Activated CD4-positive, alpha-beta memory T cell treated with anti-CD3 and anti-CD28 coated beads, Interleukin-2, amount 10 ng/mL, durations not matched to agents 7 days and 5 days (primary cell): ENCODE measurements around the gene B4GALT1. TPM values are rescaled to one million over a fixed set of nuclear protein-coding genes. Genes with fewer than 3 reads are reported as not detected.
"Not testable (repeated sequence)": the region's sequence is repeated elsewhere in the genome, so short reads cannot be mapped to it uniquely, and the experiment has no call there.

Experiments
- CTCF ChIA-PET: fragments of 350-600 bp; sonication (Branson Sonifier 250); formaldehyde crosslinking; loops from one replicate; lab custom pipeline; 2021; ENCODE audit warnings: antibody characterized with exemption, inconsistent platforms; lab: Charles Lee
- POLR2A ChIA-PET: fragments of 350-600 bp; sonication (Branson Sonifier 250); formaldehyde crosslinking; loops from one replicate; lab custom pipeline; 2021; ENCODE audit warnings: antibody characterized with exemption; lab: Charles Lee
- DNase-seq: peaks from one replicate; pipeline ENCODE4 v3.0.0-alpha.2; 2020
- H3K27ac Mint-ChIP-seq: one replicate; pipeline ENCODE4 v1.8.0; 2021; ENCODE audit warnings: mild to moderate bottlenecking, mixed read lengths
- H3K27me3 Mint-ChIP-seq: one replicate; pipeline ENCODE4 v1.8.0; 2021; ENCODE audit warnings: mixed read lengths
- H3K36me3 Mint-ChIP-seq: one replicate; pipeline ENCODE4 v1.8.0; 2021; ENCODE audit warnings: low read depth, mixed read lengths
- H3K4me1 Mint-ChIP-seq: one replicate; pipeline ENCODE4 v1.8.0; 2021; ENCODE audit warnings: mixed read lengths
- H3K4me3 Mint-ChIP-seq: one replicate; pipeline ENCODE4 v1.8.0; 2021; ENCODE audit warnings: mild to moderate bottlenecking, mixed read lengths
- H3K9me3 Mint-ChIP-seq: one replicate; pipeline ENCODE4 v1.8.0; 2021; ENCODE audit warnings: mixed read lengths
- total RNA-seq, 2 experiments: library from RNA; stranded (reverse); gene quantifications; one replicate each; pipeline ENCODE4 v1.2.3, GENCODE V29; 2021

B4GALT1 gene
- total RNA-seq, 2 experiments from 2014 or later: 69.2 to 70.8 TPM

GRCh38 chr9:33165263-33166151 lies 1.6 kb downstream of the B4GALT1 start:
- peaks cover 31% of the 10 kb centered on the region for H3K36me3 Mint-ChIP-seq
- no peaks in the 10 kb centered on the region for H3K9me3 Mint-ChIP-seq
- H3K27me3 Mint-ChIP-seq: no peaks in the 10 kb centered on the region
- peaks cover 72% of the 10 kb centered on the region for H3K4me1 Mint-ChIP-seq
- peak overlapping the region; percentile 89 for H3K4me3 Mint-ChIP-seq
- POLR2A ChIA-PET: interaction anchor here (0.9 to 12.5 kb wide), 6 partner anchors 14 to 141 kb away, joined by 3 to 115 read pairs (median 4); partner anchors contain the start of genes DNAJA1 and NFX1
- DNase-seq: peak; percentile 71
- H3K27ac Mint-ChIP-seq: peak overlapping the region; percentile 94
- CTCF ChIA-PET: interaction anchor here (0.7 to 1.5 kb wide), 4 partner anchors 10 to 282 kb away, joined by 3 read pairs; partner anchors contain the start of genes AQP3 and NFX1

DNA sequence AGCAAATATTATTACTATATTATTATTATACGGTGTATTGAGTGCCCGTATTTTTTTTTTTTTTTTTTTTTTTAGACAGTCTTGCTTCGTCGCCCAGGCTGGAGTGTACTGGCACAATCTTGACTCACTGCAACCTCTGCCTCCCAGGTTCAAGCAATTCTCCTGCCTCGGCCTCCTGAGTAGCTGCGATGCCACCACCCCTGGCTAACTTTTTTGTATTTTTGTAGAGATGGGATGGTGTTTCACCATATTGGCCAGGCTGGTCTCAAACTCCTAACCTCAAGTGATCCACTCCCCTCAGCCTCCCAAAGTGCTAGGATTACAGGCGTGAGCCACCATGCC lies 2.2 kb downstream of the B4GALT1 start:
- Mint-ChIP-seq H3K4me1 (peaks cover 73% of the 10 kb centered on the region), H3K27ac (peak overlapping the region; percentile 94), H3K36me3 (peaks cover 31% of the 10 kb centered on the region), H3K4me3 (peak overlapping the region; percentile 89)
- ChIA-PET CTCF (interaction anchor here (0.7 to 1.0 kb wide), 2 partner anchors 10 to 84 kb away, joined by 3 read pairs; no protein-coding TSS in a partner anchor), POLR2A (interaction anchor here (1.3 to 12.5 kb wide), 2 partner anchors 22 to 140 kb away, joined by 4 to 115 read pairs; partner anchors contain the start of gene DNAJA1)
- not testable (repeated sequence) for H3K27me3 Mint-ChIP-seq, H3K9me3 Mint-ChIP-seq, DNase-seq

DNA sequence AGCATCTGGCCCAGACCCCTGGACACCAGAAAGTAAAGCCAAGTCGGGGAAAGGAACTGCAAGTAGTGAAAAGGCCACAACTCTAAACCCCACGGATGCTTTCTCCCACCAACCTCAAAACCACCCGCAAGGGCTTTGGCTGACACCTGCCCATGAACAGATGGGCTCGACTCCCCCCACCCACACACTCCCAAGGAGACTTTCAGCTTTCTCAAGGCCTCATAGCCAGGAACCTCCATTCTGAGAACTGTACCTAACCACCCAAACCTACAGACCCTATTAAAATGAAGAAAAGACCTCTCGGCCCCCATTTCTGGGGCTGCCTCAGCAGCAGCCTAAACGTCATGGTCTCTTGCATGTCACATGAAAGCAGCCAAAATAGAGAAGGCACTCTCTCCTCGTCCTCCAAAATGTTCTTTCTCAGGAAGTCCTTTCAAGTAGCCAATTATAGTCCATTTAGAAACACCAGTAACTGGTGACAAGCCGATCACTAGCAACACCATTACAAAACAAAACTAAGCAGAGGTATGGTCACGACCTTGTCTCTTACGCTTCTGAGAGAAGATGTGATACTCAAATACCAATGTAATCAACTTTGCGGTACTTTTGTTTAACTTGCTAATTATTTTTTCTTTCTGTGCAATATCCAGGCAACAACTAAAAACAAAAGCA lies 2.9 kb downstream of the B4GALT1 start:
- no peaks in the 10 kb centered on the region for H3K9me3 Mint-ChIP-seq
- peaks cover 79% of the 10 kb centered on the region for H3K4me1 Mint-ChIP-seq
- no peak for DNase-seq
- H3K27me3 Mint-ChIP-seq: no peaks in the 10 kb centered on the region
- H3K27ac Mint-ChIP-seq: peak overlapping the region; percentile 91
- H3K4me3 Mint-ChIP-seq: peak overlapping the region; percentile 89
- ChIA-PET CTCF (no interaction called here), POLR2A (interaction anchor here (1.3 to 12.5 kb wide), 2 partner anchors 22 to 139 kb away, joined by 4 to 115 read pairs; partner anchors contain the start of gene DNAJA1)
- peaks cover 31% of the 10 kb centered on the region for H3K36me3 Mint-ChIP-seq

GRCh38 chr9:33163433-33164137 lies 3.6 kb downstream of the B4GALT1 start:
- H3K27ac Mint-ChIP-seq: peak overlapping the region; percentile 91
- ChIA-PET POLR2A (interaction anchor here (1.1 to 12.5 kb wide), 4 partner anchors 12 to 138 kb away, joined by 3 to 115 read pairs (median 4); partner anchors contain the start of gene DNAJA1), CTCF (no interaction called here)
- DNase-seq: no peak
- H3K4me1 Mint-ChIP-seq: peaks cover 79% of the 10 kb centered on the region
- H3K36me3 Mint-ChIP-seq: peaks cover 26% of the 10 kb centered on the region
- H3K27me3 Mint-ChIP-seq: no peaks in the 10 kb centered on the region
- H3K9me3 Mint-ChIP-seq: no peaks in the 10 kb centered on the region
- peak overlapping the region; percentile 89 for H3K4me3 Mint-ChIP-seq

DNA sequence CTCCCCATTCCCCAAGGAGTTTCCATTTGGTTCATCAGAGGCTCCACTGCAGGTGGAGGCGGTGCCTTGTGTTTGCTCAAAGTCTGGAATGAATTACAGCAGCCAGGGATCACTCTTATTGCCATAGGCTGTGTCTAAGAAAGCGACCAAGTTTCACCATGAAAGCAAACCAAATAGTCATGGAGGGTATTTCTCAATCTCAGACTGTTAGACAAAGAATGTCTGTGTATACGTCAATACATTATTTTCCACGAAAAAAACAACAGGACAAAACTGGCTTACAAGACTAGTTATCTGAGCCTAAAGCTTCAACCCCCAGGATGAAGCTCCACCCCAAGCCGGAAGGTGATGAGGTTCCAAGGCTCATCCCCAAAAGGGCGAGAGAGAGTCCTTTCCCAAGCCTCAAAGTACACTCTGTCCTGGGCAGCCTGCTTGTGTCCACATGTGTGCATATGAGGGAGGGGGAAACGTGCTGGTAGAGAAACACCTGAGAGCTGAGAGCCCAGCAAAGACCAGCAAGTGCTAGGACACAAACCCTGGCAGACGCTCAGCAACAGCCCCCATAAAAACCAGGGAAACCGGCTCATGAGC lies 4.3 kb downstream of the B4GALT1 start:
- Mint-ChIP-seq H3K36me3 (peaks cover 24% of the 10 kb centered on the region), H3K27ac (peak overlapping the region; percentile 91), H3K9me3 (no peaks in the 10 kb centered on the region), H3K27me3 (no peaks in the 10 kb centered on the region), H3K4me3 (no peak overlapping the region), H3K4me1 (peaks cover 79% of the 10 kb centered on the region)
- no peak for DNase-seq
- CTCF ChIA-PET: no interaction called here
- POLR2A ChIA-PET: interaction anchor here (1.1 to 12.5 kb wide), 4 partner anchors 12 to 138 kb away, joined by 3 to 115 read pairs (median 4); partner anchors contain the start of gene DNAJA1

DNA sequence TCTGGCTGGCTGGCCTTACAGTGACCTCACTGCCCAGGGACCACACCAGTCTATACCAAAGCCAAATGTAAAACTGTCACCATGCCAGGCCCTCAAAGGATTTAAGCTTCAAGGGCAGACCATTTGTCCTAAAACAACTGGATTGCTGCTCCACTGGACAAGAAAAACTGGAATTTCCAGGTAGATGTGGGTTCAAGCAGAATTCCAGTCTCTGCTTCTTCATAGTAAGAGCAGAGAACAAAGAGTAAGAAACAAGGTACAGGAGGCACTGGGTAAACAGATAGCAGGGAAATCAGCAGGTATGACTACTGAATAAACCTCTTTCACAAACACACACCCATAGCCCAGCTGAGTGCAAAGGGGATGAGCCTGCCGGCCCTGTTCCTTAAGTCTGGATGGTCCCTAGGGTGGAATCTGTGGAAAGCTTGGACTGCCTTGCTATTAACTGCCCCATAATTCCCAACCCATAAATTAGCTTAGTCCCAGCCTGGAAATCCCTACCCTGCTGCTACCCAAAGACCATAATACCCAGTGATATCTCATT lies 5.5 kb downstream of the B4GALT1 start:
- ChIA-PET CTCF (interaction anchor here (0.6 to 2.5 kb wide), 2 partner anchors 9 to 54 kb away, joined by 3 to 6 read pairs; no protein-coding TSS in a partner anchor), POLR2A (interaction anchor here (1.0 to 12.5 kb wide), 6 partner anchors 11 to 137 kb away, joined by 3 to 115 read pairs (median 6); partner anchors contain the start of genes DNAJA1 and SMU1)
- peaks cover 84% of the 10 kb centered on the region for H3K4me1 Mint-ChIP-seq
- DNase-seq: no peak
- no peaks in the 10 kb centered on the region for H3K27me3 Mint-ChIP-seq
- peaks cover 24% of the 10 kb centered on the region for H3K36me3 Mint-ChIP-seq
- H3K4me3 Mint-ChIP-seq: peak overlapping the region; percentile 65
- no peaks in the 10 kb centered on the region for H3K9me3 Mint-ChIP-seq
- peak overlapping the region; percentile 91 for H3K27ac Mint-ChIP-seq

- Mint-ChIP-seq H3K4me3 (peak overlapping the region; percentile 65), H3K36me3 (peaks cover 24% of the 10 kb centered on the region), H3K27ac (peak overlapping the region; percentile 91), H3K9me3 (no peaks in the 10 kb centered on the region), H3K4me1 (peaks cover 87% of the 10 kb centered on the region), H3K27me3 (no peaks in the 10 kb centered on the region)
- peak; percentile 72 for DNase-seq
- POLR2A ChIA-PET: interaction anchor here (1.0 to 12.5 kb wide), 8 partner anchors 10 to 136 kb away, joined by 3 to 115 read pairs (median 9); partner anchors contain the start of genes BAG1, CHMP5, DNAJA1 and SMU1
- CTCF ChIA-PET: interaction anchor here (0.6 to 2.5 kb wide), 7 partner anchors 10 to 290 kb away, joined by 3 to 7 read pairs (median 6); no protein-coding TSS in a partner anchor
Measured at GRCh38 chr9:33161011-33161588, 6.0 kb downstream of the B4GALT1 start.

DNA sequence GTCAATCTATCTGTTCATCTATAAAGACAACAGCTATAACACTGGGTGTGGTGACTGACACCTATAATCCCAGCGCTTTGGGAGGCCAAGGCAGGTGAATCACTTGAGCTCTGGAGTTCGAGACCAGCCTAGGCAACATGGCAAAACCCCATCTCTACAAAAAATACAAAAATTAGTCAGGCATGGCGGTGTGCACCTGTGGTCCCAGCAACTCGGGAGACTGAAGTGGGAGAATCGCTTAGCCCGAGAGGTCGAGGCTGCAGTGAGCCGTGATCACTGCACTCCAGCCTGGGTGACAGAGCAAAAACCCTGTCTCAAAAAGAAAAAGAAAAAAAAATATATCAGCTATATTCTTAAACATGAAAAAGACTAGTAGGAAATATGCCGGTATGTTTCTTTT lies 6.7 kb downstream of the B4GALT1 start:
- POLR2A ChIA-PET: interaction anchor here (1.0 to 12.5 kb wide), 13 partner anchors 7 to 136 kb away, joined by 3 to 115 read pairs (median 10); partner anchors contain the start of genes B4GALT1, BAG1, CHMP5 and DNAJA1
- Mint-ChIP-seq H3K27ac (peak overlapping the region; percentile 91), H3K4me1 (peaks cover 92% of the 10 kb centered on the region), H3K4me3 (peak overlapping the region; percentile 65), H3K36me3 (peaks cover 24% of the 10 kb centered on the region)
- CTCF ChIA-PET: interaction anchor here (0.6 to 2.5 kb wide), 8 partner anchors 10 to 291 kb away, joined by 3 to 7 read pairs (median 5); no protein-coding TSS in a partner anchor
- H3K27me3 Mint-ChIP-seq, DNase-seq, H3K9me3 Mint-ChIP-seq: not testable (repeated sequence)

DNA sequence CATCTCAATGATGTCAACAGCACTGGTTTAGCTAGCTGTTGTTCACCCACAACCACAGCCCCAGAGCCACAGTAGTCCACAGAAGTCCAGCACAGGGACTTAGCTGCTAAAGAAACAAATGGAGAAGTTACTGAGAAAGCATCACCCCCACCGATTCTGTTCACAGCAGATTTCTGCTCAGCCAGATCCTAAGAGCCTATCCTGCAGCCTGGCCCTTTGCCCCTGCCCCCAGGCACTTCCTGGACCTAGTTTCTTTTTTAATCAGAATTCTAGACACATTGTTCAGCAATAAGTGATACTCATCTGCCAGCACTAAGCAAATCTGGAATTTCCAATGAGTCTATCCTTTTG lies 7.4 kb downstream of the B4GALT1 start:
- Mint-ChIP-seq H3K27ac (peak overlapping the region; percentile 91), H3K4me1 (peaks cover 93% of the 10 kb centered on the region), H3K36me3 (peaks cover 22% of the 10 kb centered on the region), H3K4me3 (peak overlapping the region; percentile 63), H3K9me3 (no peaks in the 10 kb centered on the region), H3K27me3 (no peaks in the 10 kb centered on the region)
- DNase-seq: peak; percentile 69
- CTCF ChIA-PET: interaction anchor here (1.0 to 2.5 kb wide), 5 partner anchors 9 to 67 kb away, joined by 3 to 7 read pairs (median 6); no protein-coding TSS in a partner anchor
- POLR2A ChIA-PET: interaction anchor here (0.8 to 12.5 kb wide), 13 partner anchors 8 to 135 kb away, joined by 3 to 115 read pairs (median 10); partner anchors contain the start of genes B4GALT1, BAG1, CHMP5 and DNAJA1

GRCh38 chr9:33158843-33159776 lies 8.0 kb downstream of the B4GALT1 start:
- Mint-ChIP-seq H3K9me3 (no peaks in the 10 kb centered on the region), H3K4me1 (peaks cover 94% of the 10 kb centered on the region), H3K36me3 (peaks cover 23% of the 10 kb centered on the region), H3K27me3 (no peaks in the 10 kb centered on the region), H3K27ac (peak overlapping the region; percentile 91), H3K4me3 (peak overlapping the region; percentile 63)
- DNase-seq: peak; percentile 58
- ChIA-PET POLR2A (interaction anchor here (0.8 to 12.5 kb wide), 14 partner anchors 8 to 135 kb away, joined by 3 to 115 read pairs (median 10); partner anchors contain the start of genes B4GALT1, BAG1, CHMP5 and DNAJA1), CTCF (interaction anchor here (1.0 to 2.6 kb wide), 7 partner anchors 8 to 67 kb away, joined by 3 to 13 read pairs (median 6); no protein-coding TSS in a partner anchor)
